ENCODE results near the gene FBXL7. TPM values are rescaled to one million over a fixed set of nuclear protein-coding genes. Genes with fewer than 3 reads are reported as not detected.
A peak's percentile ranks its signal among the peaks of the same experiment; 100 is the strongest.

The FBXL7 gene
- total RNA-seq, 2 experiments from 2014 or later: not detected

DNA sequence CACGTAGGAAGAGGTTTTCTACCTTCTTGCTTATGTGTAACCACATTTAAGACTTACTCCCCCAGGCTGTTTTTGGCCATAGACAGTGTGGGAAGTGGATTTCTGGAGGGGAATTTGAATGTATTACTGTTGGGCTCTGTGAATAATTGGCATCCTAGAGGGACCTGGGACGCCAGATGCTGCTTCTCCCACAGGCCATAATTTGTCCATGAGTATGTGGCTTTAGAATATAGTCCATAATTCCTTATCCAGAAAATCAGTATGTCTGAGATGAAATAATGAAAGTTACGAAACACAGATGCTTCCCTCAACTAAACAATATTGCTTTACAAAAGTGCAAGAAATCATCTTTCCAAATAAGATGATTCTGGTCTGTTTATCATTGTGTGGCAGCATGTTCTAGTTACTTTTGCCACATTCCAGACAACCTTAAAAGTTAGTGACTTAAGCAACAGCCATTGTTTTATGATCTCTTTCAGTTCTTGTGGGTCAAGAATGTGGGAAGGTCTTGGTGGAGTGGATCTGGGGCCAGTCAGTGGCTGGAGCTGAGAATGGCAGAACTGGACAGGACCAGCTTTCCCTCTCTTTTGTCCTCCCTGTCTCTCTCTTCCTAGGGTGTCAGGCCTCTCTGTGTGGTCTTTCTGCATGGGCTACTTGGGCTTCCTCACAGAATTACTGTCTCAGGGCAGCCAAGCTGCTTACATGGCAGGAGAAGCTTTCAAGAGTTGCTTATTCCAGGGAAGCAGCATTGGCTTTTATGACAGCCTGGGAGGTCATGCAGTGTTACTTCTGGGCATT lies 79.4 kb downstream of the FBXL7 start:
- Mint-ChIP-seq H3K36me3 (ENCODE audit: low read depth) (no peaks in the 10 kb centered on the region), H3K4me3 (no peak overlapping the region), H3K27ac (no peak overlapping the region), H3K4me1 (no peaks in the 10 kb centered on the region), H3K27me3 (no peaks in the 10 kb centered on the region), H3K9me3 (peaks cover 5% of the 10 kb centered on the region)
- ChIA-PET CTCF (no interaction called here), POLR2A (no interaction called here)
- no peak for DNase-seq

DNA sequence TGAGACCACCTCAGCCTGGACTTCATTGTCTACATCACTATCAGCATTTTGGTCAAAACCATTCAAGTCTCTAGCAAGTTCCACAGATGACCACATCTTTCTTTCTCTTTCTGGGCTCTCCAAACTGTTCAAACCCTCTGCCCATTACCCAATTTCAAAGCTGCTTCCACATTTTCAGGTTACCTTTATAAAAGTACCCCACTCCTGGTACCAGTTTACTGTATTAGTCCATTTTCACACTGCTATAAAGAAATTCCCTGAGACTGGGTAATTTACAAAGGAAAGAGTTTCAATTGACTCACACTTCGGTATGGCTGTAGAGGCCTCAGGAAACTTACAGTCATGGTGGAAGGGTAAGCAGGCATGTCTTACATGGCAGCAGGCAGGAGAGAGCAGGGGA lies 84.5 kb downstream of the FBXL7 start:
- no peaks in the 10 kb centered on the region for H3K4me1 Mint-ChIP-seq
- POLR2A ChIA-PET: no interaction called here
- no peak for DNase-seq
- H3K4me3 Mint-ChIP-seq: no peak overlapping the region
- H3K36me3 Mint-ChIP-seq (ENCODE audit: low read depth): no peaks in the 10 kb centered on the region
- H3K27ac Mint-ChIP-seq: no peak overlapping the region
- CTCF ChIA-PET: no interaction called here
- peaks cover 10% of the 10 kb centered on the region for H3K9me3 Mint-ChIP-seq
- no peaks in the 10 kb centered on the region for H3K27me3 Mint-ChIP-seq

DNA sequence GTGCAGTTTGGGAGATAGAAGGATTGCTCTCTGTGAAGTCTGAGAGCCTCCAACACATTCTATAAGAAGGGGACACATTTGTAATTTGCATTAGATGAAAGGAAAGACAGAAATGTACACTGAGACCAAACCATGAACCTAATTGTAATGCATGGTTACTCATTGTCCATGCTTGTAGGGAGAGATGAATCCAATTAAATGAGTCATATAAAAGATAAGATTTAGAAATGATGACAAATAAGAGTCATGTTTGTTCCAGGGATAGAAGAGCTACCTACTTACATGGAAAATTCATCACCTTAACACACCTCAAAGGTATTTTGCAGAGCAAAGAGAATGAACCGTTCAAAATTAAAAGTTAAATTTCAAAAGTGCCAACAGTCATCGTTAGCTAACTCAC lies 85.1 kb downstream of the FBXL7 start:
- Mint-ChIP-seq H3K36me3 (ENCODE audit: low read depth) (no peaks in the 10 kb centered on the region), H3K9me3 (peaks cover 10% of the 10 kb centered on the region), H3K27me3 (no peaks in the 10 kb centered on the region), H3K4me1 (no peaks in the 10 kb centered on the region), H3K27ac (no peak overlapping the region), H3K4me3 (no peak overlapping the region)
- CTCF ChIA-PET: no interaction called here
- POLR2A ChIA-PET: no interaction called here
- no peak for DNase-seq

DNA sequence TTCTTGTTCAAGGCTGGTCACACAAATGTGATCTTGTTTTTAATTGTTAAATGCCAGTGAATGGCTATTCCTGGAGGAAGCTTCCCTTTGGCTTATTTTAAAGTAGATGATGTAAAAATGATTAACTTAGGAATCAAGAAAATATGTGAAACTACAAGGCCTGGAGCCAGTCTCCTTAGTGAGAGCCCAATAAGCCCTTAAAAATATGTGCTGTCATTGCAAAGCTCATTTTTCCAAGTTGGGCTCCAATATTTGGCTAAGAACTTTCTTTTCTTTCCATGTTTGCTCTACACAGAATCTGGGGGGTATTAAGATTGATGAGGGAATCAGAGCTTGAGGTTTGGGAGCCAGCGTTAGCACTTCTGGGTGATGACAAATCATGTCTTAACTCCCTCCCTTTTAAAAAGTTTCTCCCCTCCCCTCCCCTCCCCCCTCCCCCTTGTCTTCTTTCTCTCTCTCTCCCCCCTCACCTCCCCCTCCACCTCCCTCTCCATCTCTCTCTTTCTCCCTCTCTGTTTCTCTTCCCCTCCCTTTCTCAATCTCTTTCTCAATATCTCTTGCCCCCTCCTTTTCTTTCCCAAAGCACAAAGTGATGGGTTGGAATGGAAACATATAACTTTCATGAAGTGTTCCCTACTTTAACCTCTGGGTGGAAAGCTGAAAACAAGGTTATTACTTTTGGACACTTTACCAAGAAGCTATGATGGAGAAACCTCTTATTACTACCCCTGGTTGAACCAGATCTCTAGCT lies 86.0 kb downstream of the FBXL7 start:
- H3K27ac Mint-ChIP-seq: no peak overlapping the region
- H3K9me3 Mint-ChIP-seq: peaks cover 10% of the 10 kb centered on the region
- POLR2A ChIA-PET: no interaction called here
- no peaks in the 10 kb centered on the region for H3K27me3 Mint-ChIP-seq
- no peaks in the 10 kb centered on the region for H3K36me3 Mint-ChIP-seq (ENCODE audit: low read depth)
- DNase-seq: no peak
- CTCF ChIA-PET: no interaction called here
- no peak overlapping the region for H3K4me3 Mint-ChIP-seq
- H3K4me1 Mint-ChIP-seq: no peaks in the 10 kb centered on the region

DNA sequence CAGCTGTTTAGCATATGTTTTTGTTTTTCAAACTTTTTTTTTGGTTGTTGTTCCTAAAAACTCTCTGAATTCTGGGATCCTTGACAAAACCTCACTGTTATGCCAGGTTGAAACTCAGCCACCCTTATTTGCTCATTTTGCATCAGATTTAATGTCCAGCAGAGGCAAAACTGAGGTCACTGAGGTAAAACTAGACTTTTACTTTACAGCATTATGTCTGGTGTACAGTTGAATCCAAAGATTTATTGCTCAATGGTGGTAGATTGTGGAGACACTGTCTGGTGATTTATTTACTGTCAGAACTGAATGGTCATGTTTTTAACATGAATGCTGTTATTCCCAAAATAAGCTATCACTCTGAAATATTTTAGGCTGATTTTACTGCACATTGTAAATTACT lies 87.9 kb downstream of the FBXL7 start:
- no peaks in the 10 kb centered on the region for H3K36me3 Mint-ChIP-seq (ENCODE audit: low read depth)
- ChIA-PET CTCF (no interaction called here), POLR2A (no interaction called here)
- no peak overlapping the region for H3K27ac Mint-ChIP-seq
- no peak overlapping the region for H3K4me3 Mint-ChIP-seq
- no peaks in the 10 kb centered on the region for H3K4me1 Mint-ChIP-seq
- H3K9me3 Mint-ChIP-seq: peaks cover 8% of the 10 kb centered on the region
- H3K27me3 Mint-ChIP-seq: no peaks in the 10 kb centered on the region
- no peak for DNase-seq

DNA sequence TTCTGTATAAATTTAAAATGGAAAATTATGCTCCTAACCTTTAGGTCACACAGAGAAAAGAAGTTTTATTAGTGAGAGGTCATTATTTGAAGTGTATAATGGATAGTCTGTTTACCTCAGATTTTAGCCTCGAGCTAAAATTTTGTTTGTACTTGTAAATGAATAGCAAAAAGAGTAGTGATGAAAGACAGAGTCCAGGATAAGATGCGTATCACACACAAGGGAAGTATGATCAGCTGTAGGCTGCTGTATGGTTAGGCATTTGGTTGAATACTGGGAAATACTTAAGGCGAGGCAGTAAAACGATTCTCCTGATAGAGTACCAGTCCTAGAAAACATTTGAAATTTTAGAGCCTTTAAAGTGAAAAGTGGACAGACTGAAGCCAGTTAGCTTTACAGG lies 92.7 kb downstream of the FBXL7 start:
- Mint-ChIP-seq H3K9me3 (no peaks in the 10 kb centered on the region), H3K36me3 (ENCODE audit: low read depth) (no peaks in the 10 kb centered on the region), H3K27me3 (no peaks in the 10 kb centered on the region), H3K4me1 (no peaks in the 10 kb centered on the region), H3K4me3 (no peak overlapping the region), H3K27ac (no peak overlapping the region)
- no peak for DNase-seq
- POLR2A ChIA-PET: no interaction called here
- CTCF ChIA-PET: no interaction called here

DNA sequence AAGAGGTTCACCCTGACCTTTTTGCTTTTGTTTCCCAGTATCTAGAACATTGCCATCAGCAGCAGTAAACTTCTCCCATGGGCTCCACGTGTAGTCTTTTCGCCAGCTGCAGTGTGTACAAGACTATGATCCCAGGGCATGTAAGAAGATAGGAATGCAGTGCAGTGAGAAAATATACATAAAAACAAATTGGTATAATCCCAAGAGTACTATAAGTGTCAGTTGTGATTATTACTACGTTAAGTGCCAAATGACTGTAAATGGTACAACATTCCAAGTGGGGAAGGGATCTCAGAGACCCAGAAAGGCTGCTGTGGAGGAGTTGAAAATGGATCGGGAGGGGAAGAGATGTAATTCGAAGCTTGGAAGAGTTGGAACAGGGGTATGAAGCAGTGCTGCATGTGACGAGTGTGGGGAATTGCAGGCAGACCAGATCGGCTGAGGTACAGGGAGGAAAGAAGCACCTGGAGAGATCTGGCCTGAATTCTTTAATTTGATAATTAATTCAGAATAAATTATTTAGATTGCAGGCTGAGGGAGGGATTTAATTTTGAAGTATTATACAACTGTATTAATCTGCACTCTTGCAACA lies 95.1 kb downstream of the FBXL7 start:
- Mint-ChIP-seq H3K27me3 (no peaks in the 10 kb centered on the region), H3K4me3 (no peak overlapping the region), H3K9me3 (peaks cover 2% of the 10 kb centered on the region), H3K27ac (no peak overlapping the region), H3K4me1 (no peaks in the 10 kb centered on the region), H3K36me3 (ENCODE audit: low read depth) (no peaks in the 10 kb centered on the region)
- POLR2A ChIA-PET: no interaction called here
- CTCF ChIA-PET: no interaction called here
- DNase-seq: no peak

DNA sequence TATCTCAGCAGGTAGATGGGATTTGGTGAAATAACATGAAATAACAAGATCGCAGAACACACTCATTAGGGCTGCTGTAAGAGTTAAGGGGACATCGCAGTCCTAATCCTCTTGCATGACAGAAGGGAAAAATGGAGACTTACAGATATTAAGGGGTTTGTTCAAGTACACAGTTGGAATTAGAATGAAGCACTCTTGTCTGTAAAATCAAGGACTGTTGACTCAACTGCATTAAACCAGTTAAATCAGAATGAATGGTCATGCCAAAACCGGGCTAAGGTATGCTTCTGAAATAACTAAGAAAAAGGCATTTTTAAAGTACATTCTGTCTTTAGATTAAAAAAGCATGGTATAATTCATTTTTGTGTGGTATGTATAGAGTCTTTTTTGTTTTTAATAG lies 95.9 kb downstream of the FBXL7 start:
- CTCF ChIA-PET: no interaction called here
- H3K27me3 Mint-ChIP-seq: no peaks in the 10 kb centered on the region
- H3K4me3 Mint-ChIP-seq: no peak overlapping the region
- no peaks in the 10 kb centered on the region for H3K4me1 Mint-ChIP-seq
- H3K27ac Mint-ChIP-seq: no peak overlapping the region
- peaks cover 2% of the 10 kb centered on the region for H3K9me3 Mint-ChIP-seq
- POLR2A ChIA-PET: no interaction called here
- no peaks in the 10 kb centered on the region for H3K36me3 Mint-ChIP-seq (ENCODE audit: low read depth)
- no peak for DNase-seq

DNA sequence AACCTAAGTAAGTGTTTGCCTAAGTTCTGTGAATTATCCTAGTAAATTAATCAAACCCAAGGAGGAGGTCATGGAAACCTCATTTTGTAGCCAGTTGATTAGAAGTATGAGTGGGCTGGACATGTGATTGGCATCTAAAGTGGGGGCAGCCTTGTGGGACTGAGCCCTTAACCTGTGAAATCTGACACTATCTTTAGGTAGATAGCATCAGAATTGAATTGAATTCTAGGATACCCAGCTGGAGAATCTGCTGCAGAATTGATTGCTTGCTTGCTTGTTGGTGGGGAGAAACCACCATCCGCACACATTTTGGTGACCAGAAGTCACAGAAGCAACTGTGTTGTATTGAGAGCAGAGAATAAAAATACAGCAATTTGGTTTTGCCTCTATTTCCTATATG lies 97.0 kb downstream of the FBXL7 start:
- no peak overlapping the region for H3K4me3 Mint-ChIP-seq
- peaks cover 2% of the 10 kb centered on the region for H3K9me3 Mint-ChIP-seq
- H3K27ac Mint-ChIP-seq: no peak overlapping the region
- ChIA-PET CTCF (no interaction called here), POLR2A (no interaction called here)
- no peaks in the 10 kb centered on the region for H3K27me3 Mint-ChIP-seq
- H3K4me1 Mint-ChIP-seq: no peaks in the 10 kb centered on the region
- DNase-seq: no peak
- H3K36me3 Mint-ChIP-seq (ENCODE audit: low read depth): no peaks in the 10 kb centered on the region

DNA sequence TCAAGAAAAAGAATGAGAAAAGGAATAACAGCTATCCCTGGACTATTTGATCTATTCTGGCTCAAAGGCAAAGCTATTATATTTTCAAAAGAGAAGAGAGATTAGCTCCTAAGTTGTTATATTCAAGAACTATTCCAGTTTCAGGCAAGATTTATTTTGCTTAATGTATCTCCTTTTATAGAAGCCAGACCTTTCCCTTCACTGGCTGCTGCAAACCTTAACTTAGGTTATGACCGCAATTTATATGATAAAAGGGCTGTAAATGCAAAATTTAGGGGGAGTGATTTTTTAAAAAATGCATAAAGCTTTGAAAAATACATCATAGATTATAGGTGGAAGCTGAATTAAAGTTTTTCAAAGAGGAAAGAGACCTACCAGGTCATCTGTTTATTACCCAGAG lies 97.8 kb downstream of the FBXL7 start:
- no peak overlapping the region for H3K4me3 Mint-ChIP-seq
- no peaks in the 10 kb centered on the region for H3K4me1 Mint-ChIP-seq
- POLR2A ChIA-PET: no interaction called here
- no peaks in the 10 kb centered on the region for H3K36me3 Mint-ChIP-seq (ENCODE audit: low read depth)
- CTCF ChIA-PET: no interaction called here
- no peak for DNase-seq
- no peak overlapping the region for H3K27ac Mint-ChIP-seq
- H3K9me3 Mint-ChIP-seq: peaks cover 2% of the 10 kb centered on the region
- no peaks in the 10 kb centered on the region for H3K27me3 Mint-ChIP-seq

DNA sequence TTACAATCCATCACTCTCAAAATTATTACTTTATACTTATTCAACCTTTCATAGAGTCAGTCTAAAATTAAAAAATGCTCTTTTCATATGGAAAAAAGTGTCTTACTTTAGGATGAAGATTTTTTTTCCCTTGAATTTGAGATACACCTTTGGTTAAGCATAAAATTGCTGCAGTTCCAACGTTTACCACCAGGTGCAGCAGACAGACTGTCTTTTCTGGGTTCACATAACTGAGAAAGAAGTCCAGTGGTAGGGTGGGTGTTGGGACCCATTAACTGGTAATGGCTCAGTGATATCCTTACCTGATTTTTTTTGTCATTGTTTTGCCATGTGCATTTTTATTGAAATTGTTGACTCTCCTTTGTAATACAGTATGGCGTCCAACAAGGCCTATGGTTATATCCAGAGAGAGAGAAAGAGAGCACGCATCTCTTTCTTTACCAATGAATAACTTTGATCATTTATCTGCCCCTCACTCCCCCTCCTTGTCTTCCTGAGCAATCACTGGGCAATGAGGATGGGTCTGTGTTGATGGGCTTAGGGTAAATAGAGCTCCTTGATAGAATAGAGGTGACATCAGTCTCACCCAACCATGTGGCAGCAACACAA lies 98.4 kb downstream of the FBXL7 start:
- CTCF ChIA-PET: no interaction called here
- no peaks in the 10 kb centered on the region for H3K27me3 Mint-ChIP-seq
- no peaks in the 10 kb centered on the region for H3K4me1 Mint-ChIP-seq
- H3K36me3 Mint-ChIP-seq (ENCODE audit: low read depth): no peaks in the 10 kb centered on the region
- POLR2A ChIA-PET: no interaction called here
- DNase-seq: peak; percentile 15
- no peak overlapping the region for H3K4me3 Mint-ChIP-seq
- H3K9me3 Mint-ChIP-seq: peaks cover 2% of the 10 kb centered on the region
- no peak overlapping the region for H3K27ac Mint-ChIP-seq

DNA sequence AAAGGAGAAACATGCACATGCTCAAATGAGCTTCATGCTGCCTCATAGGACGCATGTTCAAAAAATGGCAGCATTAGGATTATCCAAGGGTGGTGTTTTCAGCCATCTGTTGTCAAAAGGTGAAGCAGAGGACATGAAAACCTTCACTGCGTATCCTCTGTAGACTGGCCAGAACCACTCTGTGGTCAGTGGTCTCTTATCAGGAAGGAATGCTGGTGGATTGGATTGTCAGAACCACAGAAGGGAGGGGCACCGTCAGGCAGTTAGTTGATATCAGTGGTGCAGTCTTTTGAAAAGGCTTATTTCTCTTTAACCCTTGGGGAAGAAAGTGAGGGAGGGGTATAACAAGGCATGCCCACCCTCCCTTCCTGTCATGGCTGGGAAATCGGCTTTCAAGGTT lies 100.1 kb downstream of the FBXL7 start:
- CTCF ChIA-PET: no interaction called here
- no peaks in the 10 kb centered on the region for H3K36me3 Mint-ChIP-seq (ENCODE audit: low read depth)
- no peak for DNase-seq
- peaks cover 2% of the 10 kb centered on the region for H3K9me3 Mint-ChIP-seq
- POLR2A ChIA-PET: no interaction called here
- no peak overlapping the region for H3K27ac Mint-ChIP-seq
- H3K4me1 Mint-ChIP-seq: no peaks in the 10 kb centered on the region
- H3K4me3 Mint-ChIP-seq: no peak overlapping the region
- no peaks in the 10 kb centered on the region for H3K27me3 Mint-ChIP-seq

DNA sequence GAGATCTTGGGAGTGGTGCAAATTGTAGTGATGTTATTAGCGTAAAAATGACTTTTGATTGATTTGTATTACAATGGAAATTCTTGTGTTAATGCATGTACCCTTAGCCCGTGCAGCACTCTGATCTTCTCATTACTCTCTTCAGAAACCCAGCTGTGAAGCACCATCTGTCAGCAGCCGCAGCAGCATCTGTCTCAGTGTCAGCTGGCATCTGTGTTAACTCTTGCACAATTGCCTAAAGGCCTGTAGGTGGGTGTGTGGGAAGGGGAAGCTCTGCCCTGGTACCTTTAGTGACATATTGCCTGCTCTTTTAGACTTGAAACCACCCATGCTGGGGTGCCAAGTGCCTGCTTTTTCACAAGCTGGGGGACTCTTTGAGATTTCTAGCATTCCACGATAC lies 101.3 kb downstream of the FBXL7 start:
- Mint-ChIP-seq H3K27me3 (no peaks in the 10 kb centered on the region), H3K4me1 (no peaks in the 10 kb centered on the region), H3K9me3 (peaks cover 2% of the 10 kb centered on the region), H3K36me3 (ENCODE audit: low read depth) (no peaks in the 10 kb centered on the region), H3K27ac (no peak overlapping the region), H3K4me3 (no peak overlapping the region)
- ChIA-PET POLR2A (no interaction called here), CTCF (no interaction called here)
- no peak for DNase-seq
